GM11168 (cell line): ENCODE measurements around the gene TPPP3.
"Not testable (repeated sequence)": the region's sequence is repeated elsewhere in the genome, so short reads cannot be mapped to it uniquely, and the experiment has no call there.

Source experiments
- in situ Hi-C: fragments of 300-500 bp; cut with MboI; formaldehyde crosslinking; loops from one replicate; pipeline ENCODE4 v1.12.0; 2022; ENCODE audit warnings: low sequenced_read_pairs; ENCODE audit not compliant: unreplicated experiment

Gene TPPP3

GRCh38 chr16:67393788-67394154 is 473 bp upstream of the TPPP3 start:
- in situ Hi-C loops, result no loop called here

DNA sequence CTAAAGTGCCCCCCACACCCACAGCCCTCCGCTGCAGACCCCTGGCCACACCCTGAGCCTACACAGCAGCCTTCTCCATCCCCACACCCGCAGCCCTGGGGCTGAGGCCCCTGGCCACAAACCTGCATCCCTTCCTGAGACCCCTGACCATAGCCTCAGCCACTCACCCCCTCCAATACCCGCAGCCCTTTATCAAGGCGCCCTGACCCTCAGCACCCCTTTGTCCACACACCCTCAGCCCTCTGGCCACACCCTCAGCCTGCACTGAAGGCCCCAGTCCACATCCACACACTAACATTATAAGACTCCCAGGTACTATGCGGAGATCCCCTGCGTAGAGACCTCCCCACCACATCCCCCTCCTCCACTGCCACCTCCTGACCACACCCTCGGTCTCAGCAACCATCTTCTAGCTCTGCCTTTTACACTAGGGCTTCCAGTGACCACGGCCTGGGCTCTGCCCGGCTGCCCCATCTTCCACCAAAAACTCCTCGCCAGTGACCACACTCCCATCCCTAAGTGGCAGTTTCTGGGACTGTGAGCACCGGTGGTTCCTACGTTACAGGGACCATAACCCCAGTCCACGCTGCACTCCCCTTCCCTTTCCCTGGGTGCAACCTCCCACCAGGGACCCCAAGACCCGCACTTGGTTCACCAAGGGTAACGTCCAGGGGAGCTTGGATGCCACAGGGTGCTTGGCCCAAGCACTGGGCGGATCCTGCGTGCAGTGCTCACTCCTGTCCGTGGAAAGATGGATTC is 818 bp downstream of the TPPP3 start:
- in situ Hi-C loops, result no loop called here

DNA sequence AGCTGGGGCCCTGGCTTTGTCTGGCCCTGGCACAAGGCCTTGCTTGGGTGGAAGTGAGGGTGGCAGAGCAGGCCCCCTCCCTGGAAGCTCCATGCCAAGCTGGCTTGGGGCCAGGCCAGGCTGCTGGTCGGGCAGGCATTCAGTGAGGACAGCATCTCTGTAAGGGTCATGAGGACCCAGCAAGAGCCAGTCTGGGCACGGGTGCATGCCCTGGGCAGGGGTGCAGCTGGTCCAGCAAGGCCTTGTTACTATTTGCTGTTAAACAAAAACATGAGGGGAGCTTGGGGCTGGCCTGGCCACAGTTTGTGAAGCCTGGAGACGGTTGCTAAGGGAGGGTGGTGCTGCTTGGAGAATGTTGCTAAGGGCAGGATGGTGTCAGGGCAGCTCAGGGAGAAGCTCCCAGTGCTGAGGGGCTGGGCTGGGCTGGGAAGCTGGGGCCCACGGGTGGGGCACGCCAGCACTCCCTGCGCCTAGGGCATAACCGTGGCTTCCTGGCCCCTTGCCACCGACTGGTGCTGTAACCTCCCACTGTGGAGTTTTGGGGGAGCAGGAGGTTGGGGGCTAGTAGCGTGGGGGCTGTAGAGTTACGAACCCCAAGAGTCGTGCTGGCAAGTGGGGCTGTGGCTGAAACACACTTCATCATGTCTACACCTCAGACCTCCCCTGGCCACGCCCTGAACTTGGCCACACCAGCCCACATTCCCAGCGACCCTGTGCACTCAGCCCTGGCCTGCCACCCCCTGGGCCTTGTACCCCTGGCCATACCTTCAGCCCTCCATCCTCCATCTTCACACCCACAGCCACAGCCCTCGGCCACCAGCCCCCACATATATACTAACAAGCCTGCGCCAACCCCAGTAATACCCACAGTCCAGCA is 1.6 kb downstream of the TPPP3 start:
- in situ Hi-C loops, result no loop called here

DNA sequence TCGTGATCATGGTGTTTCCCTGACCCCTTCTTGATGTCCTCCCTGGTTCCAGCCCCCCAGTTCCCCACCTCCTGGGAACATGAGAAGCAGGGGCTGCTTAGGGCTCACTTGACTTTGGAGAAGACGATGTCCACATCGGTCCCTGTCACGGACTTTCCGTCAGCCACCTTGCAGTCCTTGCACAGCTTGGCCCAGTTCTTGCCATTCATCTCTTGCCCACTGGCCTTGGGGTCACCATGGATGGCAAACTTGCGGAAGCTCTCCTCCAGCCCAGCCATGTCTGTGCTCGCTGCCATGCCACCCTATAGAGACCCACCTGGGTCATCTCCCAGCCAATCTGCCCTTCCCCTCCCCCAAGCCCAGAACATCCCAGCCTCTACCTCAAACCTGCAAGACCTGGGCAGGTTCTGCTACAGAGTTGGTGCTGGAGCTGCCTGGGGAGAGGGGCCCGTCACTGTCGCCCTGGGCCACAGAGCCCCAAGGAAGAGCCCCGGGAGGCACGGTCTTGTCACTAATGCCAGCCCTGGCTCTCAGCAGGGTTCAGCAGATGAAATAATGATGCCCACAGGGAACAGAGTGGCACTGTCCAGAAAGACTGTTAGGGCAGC is 2.4 kb downstream of the TPPP3 start:
- in situ Hi-C loops, result no loop called here

DNA sequence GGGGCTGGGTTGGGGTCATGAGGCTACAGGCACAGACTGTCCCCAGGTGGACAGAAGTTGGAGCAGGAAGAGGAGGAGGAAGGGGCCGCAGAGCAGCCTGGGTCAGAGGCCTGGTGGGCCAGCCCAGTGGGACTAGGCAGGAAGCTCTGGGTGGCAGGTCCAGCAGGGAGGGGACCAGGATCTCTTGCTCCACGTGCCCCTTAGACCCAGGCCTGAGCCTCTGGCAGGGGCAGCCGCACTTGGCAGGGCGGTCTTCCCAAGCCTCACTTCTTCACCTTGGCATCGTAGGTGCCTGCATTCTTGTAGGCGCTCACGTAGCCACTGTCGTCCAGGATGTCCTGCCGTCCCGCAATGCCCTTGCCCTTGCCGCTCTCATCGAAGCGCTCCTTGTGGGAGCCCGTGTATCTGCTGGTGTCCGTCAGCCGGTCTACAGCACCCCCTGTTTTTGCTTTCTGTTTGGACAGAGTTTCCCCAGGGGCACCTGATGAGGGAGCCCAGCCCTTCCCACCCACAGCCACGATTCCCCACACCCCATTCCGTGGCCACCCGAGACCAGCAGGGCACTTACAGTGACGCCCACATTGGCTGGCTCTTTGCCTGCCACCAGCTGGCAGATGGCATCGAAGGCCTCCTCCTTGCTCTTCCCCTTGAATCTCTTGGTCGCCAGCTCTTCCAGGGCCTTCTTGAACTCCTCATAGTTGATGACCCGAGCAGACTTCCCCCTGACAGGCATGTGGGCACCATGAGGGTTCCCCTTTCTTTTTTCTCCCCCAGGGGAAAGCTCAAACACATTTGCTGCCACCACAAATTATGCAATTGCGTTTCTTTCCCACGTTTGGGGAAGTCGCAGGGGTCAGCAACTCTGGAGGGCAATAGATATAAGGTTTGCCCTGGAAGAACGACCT is 3.1 kb downstream of the TPPP3 start:
- in situ Hi-C loops, result no loop called here

DNA sequence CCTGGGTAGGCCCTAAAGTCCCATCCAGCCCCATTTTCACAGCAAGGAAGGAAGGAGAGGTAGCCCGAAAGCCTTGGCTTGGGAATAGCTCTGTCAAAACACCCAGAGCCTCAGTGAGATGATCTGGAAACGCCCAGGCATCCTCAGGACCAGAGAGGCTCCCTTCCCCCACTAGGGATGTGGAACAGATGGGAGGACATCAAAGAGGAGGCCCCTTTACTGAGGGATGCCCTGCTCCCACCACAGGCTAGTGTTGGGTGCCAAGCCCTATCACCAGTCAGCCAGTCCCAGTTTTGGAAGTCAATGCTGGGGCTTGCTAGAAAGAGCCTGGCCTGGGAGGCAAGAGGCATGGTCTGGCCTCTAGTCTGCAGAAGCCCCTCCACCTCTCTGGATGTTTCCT is 4.7 kb downstream of the TPPP3 start:
- in situ Hi-C loops, result no loop called here

- in situ Hi-C loops, result no loop called here
These were observed 5.1 kb downstream of the TPPP3 start for GRCh38 chr16:67388191-67388590.

DNA sequence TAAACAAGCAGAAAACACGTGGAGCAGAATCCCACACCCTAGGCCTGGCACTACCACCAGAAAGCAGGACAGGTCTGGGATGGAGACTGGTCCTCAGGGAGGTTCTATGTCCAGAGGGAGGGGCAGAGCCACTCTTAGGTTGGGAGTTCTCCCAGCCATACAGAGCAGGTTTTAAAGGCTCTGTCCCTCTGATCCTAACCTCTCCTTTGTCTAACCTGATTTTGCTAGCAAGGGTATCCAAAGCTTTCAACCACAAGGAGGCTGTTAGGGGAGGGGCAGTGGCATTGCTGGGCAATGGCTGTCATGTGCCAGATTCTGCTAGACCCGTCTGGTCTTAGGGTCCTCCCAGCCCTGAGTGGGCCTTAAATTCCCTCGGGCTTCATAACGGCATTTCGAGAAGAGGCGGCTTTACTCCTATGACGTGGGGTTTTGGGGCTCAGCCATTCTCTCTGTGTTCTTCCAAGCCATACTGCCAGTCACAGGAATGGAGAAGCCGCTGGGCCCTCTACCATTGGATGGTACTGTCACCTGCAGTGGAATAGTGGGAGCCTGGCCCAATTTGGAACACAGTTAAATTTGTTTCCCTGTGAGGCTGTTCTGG is 5.7 kb downstream of the TPPP3 start:
- in situ Hi-C loops, result no loop called here

DNA sequence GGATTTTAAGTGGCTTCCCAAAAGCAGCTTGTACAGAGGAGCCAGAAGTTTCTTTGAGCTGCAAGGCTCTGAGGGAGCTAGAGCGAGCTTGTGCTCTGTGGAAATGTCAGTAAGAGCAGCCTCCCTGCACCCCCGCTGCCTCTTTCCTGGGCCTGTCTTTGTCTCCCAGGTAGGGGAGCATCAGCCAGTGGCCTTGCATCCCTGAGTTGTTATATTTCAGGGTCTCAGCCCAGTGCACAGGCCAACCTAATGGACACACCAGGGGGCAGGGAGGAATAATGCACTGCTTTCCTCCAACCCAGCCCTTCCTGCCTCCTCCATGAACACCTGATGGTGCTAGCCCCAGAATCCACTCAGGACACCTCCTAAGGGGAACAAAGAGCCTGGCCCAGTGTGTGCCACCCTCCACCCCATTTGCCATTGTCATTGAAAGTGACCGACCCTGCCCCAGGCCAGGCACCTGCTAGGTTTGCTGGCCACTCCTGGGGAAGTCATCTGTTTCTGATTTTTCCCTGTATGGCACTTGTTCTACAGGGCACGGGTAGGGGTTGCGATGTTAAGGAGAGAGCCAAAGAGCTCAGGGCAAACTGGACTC is 6.3 kb downstream of the TPPP3 start:
- in situ Hi-C loops, result no loop called here

- in situ Hi-C loops, result no loop called here
These were observed 8.4 kb downstream of the TPPP3 start for GRCh38 chr16:67384778-67385510.

DNA sequence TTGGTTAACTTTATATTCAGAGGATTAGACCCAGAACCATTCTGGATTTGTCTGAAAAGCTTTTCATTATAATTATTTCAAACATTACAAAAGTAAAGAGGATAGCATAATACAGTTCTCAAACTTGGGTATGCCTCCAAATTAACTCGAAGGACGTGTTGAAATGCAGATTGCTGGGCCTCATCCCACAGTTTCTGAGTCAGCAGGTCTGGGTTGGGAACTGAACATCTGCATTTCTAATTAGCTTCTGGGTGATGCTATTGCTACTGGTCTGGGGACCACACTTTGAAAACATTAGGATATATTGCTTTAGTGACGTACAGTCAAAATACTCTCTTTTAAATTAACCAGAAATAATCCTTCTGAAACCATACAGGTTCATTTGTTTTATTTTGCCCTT is 10.0 kb downstream of the TPPP3 start:
- in situ Hi-C loops, result no loop called here

GRCh38 chr16:67378642-67379041 is 14.7 kb downstream of the TPPP3 start:
- in situ Hi-C loops, result no loop called here

DNA sequence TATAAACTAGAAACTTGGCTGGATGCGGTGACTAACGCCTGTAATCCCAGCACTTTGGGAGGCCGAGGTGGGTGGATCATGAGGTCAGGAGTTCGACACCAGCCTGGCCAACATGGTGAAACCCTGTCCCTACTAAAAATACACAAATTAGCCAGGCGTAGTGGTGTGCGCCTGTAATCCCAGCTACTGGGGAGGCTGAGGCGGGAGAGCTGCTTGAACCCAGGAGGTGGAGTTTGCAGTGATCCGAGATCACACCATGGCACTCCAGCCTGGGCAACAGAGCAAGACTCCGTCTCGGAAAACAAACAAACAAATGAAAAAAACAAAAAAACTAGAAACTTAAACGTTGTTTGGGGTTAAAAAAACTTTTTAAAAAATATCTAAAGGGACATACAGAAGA is 17.3 kb downstream of the TPPP3 start:
- in situ Hi-C loops, result not testable (repeated sequence)

DNA sequence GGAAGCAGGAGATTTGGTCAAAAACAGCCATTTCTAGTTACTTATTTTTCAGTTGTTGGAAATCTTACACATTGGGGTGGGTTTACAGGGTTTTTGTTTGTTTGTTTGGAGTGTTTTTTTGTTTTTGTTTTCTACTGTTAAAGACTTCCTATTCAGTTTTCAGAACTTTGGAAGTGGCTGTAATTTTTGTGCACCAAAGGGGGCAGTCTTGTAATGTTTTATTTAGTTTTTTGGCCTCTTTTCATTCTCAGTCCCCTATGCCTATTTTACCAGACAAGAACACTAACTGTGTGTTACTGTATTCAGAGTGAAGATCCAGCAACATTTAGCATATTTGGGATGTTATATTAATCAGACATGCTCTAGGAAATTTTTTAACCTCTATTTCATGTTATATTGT is 20.6 kb downstream of the TPPP3 start:
- in situ Hi-C loops, result no loop called here

DNA sequence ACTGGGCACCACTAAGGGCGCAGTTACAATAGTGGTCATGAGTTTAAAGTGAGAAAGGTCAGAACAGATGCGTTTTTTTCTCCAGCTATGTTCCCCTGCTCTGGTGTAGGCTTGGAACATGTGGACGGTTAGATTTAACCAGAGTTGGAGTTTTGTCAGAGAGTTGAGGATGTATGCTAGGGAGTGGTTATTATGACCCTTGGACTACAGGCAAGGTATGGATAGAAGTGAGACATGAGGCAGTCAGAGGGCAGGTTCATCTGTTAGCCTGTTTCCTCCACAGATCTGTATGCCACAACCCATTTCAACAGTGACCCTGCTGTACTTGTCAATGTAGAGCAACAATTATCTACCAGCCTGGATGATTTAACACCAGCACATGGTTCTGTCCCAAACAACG is 22.6 kb downstream of the TPPP3 start:
- in situ Hi-C loops, result no loop called here

- in situ Hi-C loops, result no loop called here
These were observed 28.6 kb downstream of the TPPP3 start for GRCh38 chr16:67364600-67365235.

- in situ Hi-C loops, result no loop called here
These were observed 32.3 kb downstream of the TPPP3 start for GRCh38 chr16:67361038-67361437.

DNA sequence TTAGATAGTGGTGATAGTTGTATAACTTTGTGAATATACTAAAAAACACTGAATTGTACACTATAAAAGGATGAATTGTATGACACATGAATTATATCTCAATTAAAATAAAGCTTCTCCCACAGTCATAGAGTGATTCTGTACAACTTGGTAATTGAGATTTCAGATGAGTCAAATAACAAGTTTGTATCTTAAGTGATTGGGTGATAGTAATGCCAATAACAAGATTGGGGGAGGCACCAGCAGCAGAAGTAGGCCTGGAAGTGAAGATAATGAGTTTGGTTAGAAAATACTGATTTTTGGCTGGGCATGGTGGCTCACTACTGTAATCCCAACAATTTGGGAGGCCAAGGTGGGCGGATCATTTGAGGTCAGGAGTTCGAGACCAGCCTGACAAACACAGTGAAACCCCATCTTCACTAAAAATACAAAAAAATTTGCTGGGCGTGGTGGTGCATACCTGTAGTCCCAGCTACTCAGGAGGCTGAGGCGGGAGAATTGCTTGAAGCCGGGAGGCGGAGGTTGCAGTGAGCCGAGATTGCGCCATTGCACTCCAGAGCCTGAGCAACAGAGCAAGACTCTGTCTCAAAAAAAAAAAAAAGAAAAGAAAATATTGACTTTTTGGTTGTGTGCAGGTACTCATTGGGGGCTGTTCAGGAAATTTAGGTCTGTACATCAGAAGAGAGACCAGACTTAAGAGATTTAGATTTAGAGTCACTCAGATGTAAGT is 33.6 kb downstream of the TPPP3 start:
- in situ Hi-C loops, result not testable (repeated sequence)
